GM12891 (cell line): ENCODE data around the gene ERP44.

Experiments
- POLR2A ChIP-seq: IDR thresholded peaks from 2 replicates; pipeline ENCODE4 v1.6.1; 2011; ENCODE audit warnings: low read depth, low read length, control low read depth
- POLR2AphosphoS5 ChIP-seq: IDR thresholded peaks from 2 replicates; pipeline ENCODE4 v1.6.1; 2011; ENCODE audit warnings: low read depth, low read length, control low read depth

GRCh38 chr9:100058699-100059579 is 39.9 kb downstream of the ERP44 start:
- TF ChIP-seq POLR2A (no peak), POLR2AphosphoS5 (no peak)
